K562 (cell line): ENCODE results near the gene CNKSR1. TPM values are rescaled to one million over a fixed set of nuclear protein-coding genes. Genes with fewer than 3 reads are reported as not detected.

ENCODE experiments used
- ATAC-seq: fragments of 200-7000 bp; cut with Tn5 transposase; 3 replicates; pipeline ENCODE4 v1.9.1; 2020; ENCODE audit warnings: moderate library complexity
- BruUV-seq: library from RNA; stranded (reverse); fragments of 400-500 nt; replicated peaks from 2 replicates; lab custom pipeline; 2021; lab: Mats Ljungman, UMichigan
- CTCF ChIA-PET: fragments of 300-600 bp; formaldehyde crosslinking; extraction: SDS; loops from one replicate; lab custom pipeline; 2021; ENCODE audit warnings: low intra/inter-chr PET ratio; lab: Yijun Ruan, JAX
- POLR2A ChIA-PET: fragments of 300-600, 350-650 bp; sonication (Branson Sonifier 250); formaldehyde crosslinking; extraction: SDS; loops from one replicate; lab custom pipeline; 2021; ENCODE audit warnings: antibody characterized with exemption, inconsistent platforms; lab: Yijun Ruan, JAX
- DNase-seq, 4 experiments: peaks; one replicate each; pipeline versions ENCODE4 v3.0.0 to v3.0.0-alpha.2; 2011 to 2018; ENCODE audit warnings: low spot score in 3 of 4, mixed read lengths in 3 of 4; ENCODE audit errors: extremely low read depth in 1 of 4
- FAIRE-seq: peaks from 2 replicates; lab custom pipeline; 2011; peaks lifted over from hg19 to GRCh38; lab: Jason Lieb, UNC
- H2AFZ ChIP-seq: 2 replicates; pipeline ENCODE4 v1.6.0; 2011; ENCODE audit warnings: low read depth, low read length, control low read depth, inconsistent platforms
- H3K27ac ChIP-seq: fragments of 200-600 bp; 3 replicates; pipeline ENCODE4 v1.8.0; 2011; ENCODE audit warnings: low read depth, mild to moderate bottlenecking, control low read depth, inconsistent platforms, low read length, moderate library complexity, mixed read lengths; ENCODE audit errors: extremely low read depth
- H3K27me3 ChIP-seq, 2 experiments: fragments of 300-600 bp in 1 of 2; 2 replicates in 1 of 2; 3 replicates in 1 of 2; pipeline versions ENCODE4 v1.6.0 to v1.8.0; 2011; ENCODE audit warnings: inconsistent platforms in 2 of 2, low read length in 2 of 2, mild to moderate bottlenecking in 1 of 2, mixed read lengths in 1 of 2, moderate library complexity in 1 of 2; ENCODE audit not compliant: control insufficient read depth in 2 of 2, insufficient read depth in 2 of 2
- H3K36me3 ChIP-seq: fragments of 300-600 bp; 3 replicates; pipeline ENCODE4 v1.8.0; 2011; ENCODE audit warnings: mild to moderate bottlenecking, low read length, inconsistent platforms; ENCODE audit not compliant: control insufficient read depth, insufficient read depth
- H3K4me1 ChIP-seq, 2 experiments: fragments of 200-600 bp in 1 of 2; replicated peaks in 1 of 2; 2 replicates in 1 of 2; 3 replicates in 1 of 2; pipeline versions ENCODE4 v1.5.1 to v1.8.0; 2011; ENCODE audit warnings: inconsistent platforms in 2 of 2, low read length in 2 of 2, mild to moderate bottlenecking in 1 of 2, mixed read lengths in 1 of 2, moderate library complexity in 1 of 2; ENCODE audit not compliant: control insufficient read depth in 2 of 2, insufficient read depth in 2 of 2
- H3K4me2 ChIP-seq: 2 replicates; pipeline ENCODE4 v1.6.1; 2011; ENCODE audit warnings: low read length, control low read depth, inconsistent platforms, mixed read lengths; ENCODE audit not compliant: insufficient read depth
- H3K4me3 ChIP-seq: fragments of 200-600 bp; sonication (generic), shearing (Covaris generic); 2 replicates; pipeline ENCODE4 v1.5.1; 2016; ENCODE audit warnings: control low read depth, inconsistent platforms
- H3K79me2 ChIP-seq: fragments of 200-600 bp; 3 replicates; pipeline ENCODE4 v1.8.0; 2011; ENCODE audit warnings: low read length, inconsistent platforms; ENCODE audit not compliant: control insufficient read depth, insufficient read depth
- H3K9ac ChIP-seq, 2 experiments: 2 replicates each; pipeline versions ENCODE4 v1.6.0 to v1.6.1; 2011; ENCODE audit warnings: low read depth in 2 of 2, low read length in 2 of 2, control low read depth in 1 of 2, inconsistent platforms in 1 of 2, mild to moderate bottlenecking in 1 of 2, mixed read lengths in 1 of 2; ENCODE audit not compliant: insufficient read depth in 1 of 2
- H3K9me1 ChIP-seq: one replicate; pipeline ENCODE4 v1.6.0; 2011; ENCODE audit warnings: inconsistent platforms, mild to moderate bottlenecking, low read length, moderate library complexity; ENCODE audit not compliant: control insufficient read depth, insufficient read depth
- H3K9me3 ChIP-seq: replicated peaks from 2 replicates; pipeline ENCODE4 v1.5.1; 2011; ENCODE audit warnings: low read depth, low read length, inconsistent platforms; ENCODE audit not compliant: control insufficient read depth, insufficient read depth
- H4K20me1 ChIP-seq: replicated peaks from 2 replicates; pipeline ENCODE4 v1.6.1; 2011; ENCODE audit warnings: low read length, inconsistent platforms, mixed read lengths; ENCODE audit not compliant: control insufficient read depth, insufficient read depth
- BRD9 ChIP-seq: fragments of 450-650 bp; IDR thresholded peaks from 2 replicates; pipeline ENCODE4 v1.6.1; 2018; ENCODE audit warnings: low read depth; ENCODE audit not compliant: partially characterized antibody
- KLF13 ChIP-seq: fragments of 450-650 bp; IDR thresholded peaks from 2 replicates; pipeline ENCODE4 v1.6.1; 2016; ENCODE audit warnings: missing genetic modification characterization, low read depth, mild to moderate bottlenecking, missing compliant biosample characterization, moderate library complexity, borderline replicate concordance
- NFIC ChIP-seq: fragments of 450-650 bp; IDR thresholded peaks from 2 replicates; pipeline ENCODE4 v1.6.1; 2017; ENCODE audit warnings: mild to moderate bottlenecking, inconsistent platforms
- NFYB ChIP-seq: IDR thresholded peaks from 2 replicates; pipeline ENCODE4 v1.6.1; 2011; ENCODE audit warnings: mild to moderate bottlenecking, moderate library complexity; ENCODE audit not compliant: insufficient read length; ENCODE audit errors: extremely low read depth
- RFX1 ChIP-seq: fragments of 450-650 bp; IDR thresholded peaks from 2 replicates; pipeline ENCODE4 v1.6.1; 2016; ENCODE audit warnings: mild to moderate bottlenecking, moderate library complexity
- RUNX1 ChIP-seq: sonication (generic); IDR thresholded peaks from 2 replicates; pipeline ENCODE4 v1.6.1; 2016; ENCODE audit warnings: antibody characterized with exemption, low read depth
- SRSF1 ChIP-seq: fragments of 200-400 bp; formaldehyde crosslinking; IDR thresholded peaks from 2 replicates; pipeline ENCODE4 v1.6.1; 2017; ENCODE audit warnings: mild to moderate bottlenecking, low read depth, low read length, moderate library complexity
- ZNF253 ChIP-seq: fragments of 250-450 bp; sonication (Bioruptor Pico); conservative IDR thresholded peaks from 2 replicates; pipeline ENCODE4 v1.6.1; 2021; ENCODE audit warnings: mild to moderate bottlenecking
- ZNF324 ChIP-seq: fragments of 250-450 bp; sonication (Bioruptor Pico); IDR thresholded peaks from 2 replicates; pipeline ENCODE4 v1.4.0; 2020; ENCODE audit warnings: mild to moderate bottlenecking
- ZNF609 ChIP-seq: sonication (generic); formaldehyde crosslinking; IDR thresholded peaks from 2 replicates; pipeline ENCODE4 v1.8.1; 2023; ENCODE audit warnings: missing genetic modification reagents, mild to moderate bottlenecking, borderline replicate concordance
- ZNF717 ChIP-seq: fragments of 250-450 bp; sonication (Bioruptor Pico); IDR thresholded peaks from 2 replicates; pipeline ENCODE4 v1.5.0; 2021
- WGBS: fragments of 100-300 bp; shearing (Covaris generic); methylation state at CpG from one replicate; pipeline ENCODE4 v1.1.6; 2016; ENCODE audit warnings: low coverage, mixed read lengths; ENCODE audit not compliant: insufficient coverage; ENCODE audit errors: missing lambda C conversion rate; 5-methylcytosine and 5-hydroxymethylcytosine counted together
- in situ Hi-C: fragments of 300-500 bp; cut with MboI; formaldehyde crosslinking; loops from 4 replicates; pipeline ENCODE4 v1.15.0; 2018; ENCODE audit warnings: inconsistent platforms, mixed read lengths
- intact Hi-C: fragments of 100-400 bp; cut with micrococcal nuclease; formaldehyde crosslinking; loops from 2 replicates; pipeline ENCODE4 v1.14.2; 2022
- polyA plus RNA-seq, 8 experiments: library from polyadenylated mRNA; depleted of rRNA in 4 of 8; stranded (reverse) in 5 of 8; unstranded in 3 of 8; fragments of >200 nt; fragmentation: Nextera tagmentation in 2 of 8; fragmentation: Illumina TruSeq in 1 of 8; extraction: Ambion mirVana in 2 of 8; extraction: Trizol in 1 of 8; gene quantifications; 2 replicates each; pipeline versions ENCODE4 v1.2.1 to v1.2.3, GENCODE V29; 2011 to 2014; ENCODE audit warnings: inconsistent platforms in 1 of 8, missing spikeins in 1 of 8
- total RNA-seq, 7 experiments: library from RNA; depleted of rRNA in 6 of 7; stranded (reverse); fragments of >200 nt in 6 of 7; fragmentation: Illumina TruSeq in 2 of 7; extraction: Trizol in 2 of 7; gene quantifications; 2 replicates each; pipeline versions ENCODE4 v1.2.1 to v1.2.3, GENCODE V29; 2011 to 2021; ENCODE audit warnings: low replicate concordance in 1 of 7

Gene CNKSR1
- total and polyA plus RNA-seq, 9 of the 15 experiments (the other 6 are each of a cell fraction or from before 2014, with no cell fraction given): 0.03 to 2.8 (median 1.1) TPM

- peak; percentile 55; the same call in 1 of the 2 replicates for TF ChIP-seq NFIC
- TF ChIP-seq KLF13 (tag): no peak
- in situ Hi-C loops: no loop called here
- FAIRE-seq (no peak), DNase-seq (peak in 1 of 4 experiments; percentile 10), ATAC-seq (peak; percentile 15; the same call in 1 of the 3 replicates)
- no peaks in the 10 kb centered on the region for H3K9me1 ChIP-seq
- ChIA-PET POLR2A (interaction anchor here (1.2 kb wide), 1 partner anchor 62 kb away, joined by 3 read pairs; no protein-coding TSS in a partner anchor), CTCF (no interaction called here)
- H3K27ac ChIP-seq: no peak overlapping the region
- H3K4me3 ChIP-seq: no peak overlapping the region
- H3K36me3 ChIP-seq: no peaks in the 10 kb centered on the region
- H3K9me3 ChIP-seq: no peaks in the 10 kb centered on the region
- H3K4me2 ChIP-seq: no peak overlapping the region
- no peaks in the 10 kb centered on the region for H3K79me2 ChIP-seq
- peaks cover 4 to 23% of the 10 kb centered on the region in 2 experiments; a peak in 3 of 5 replicates for H3K4me1 ChIP-seq
- H2AFZ ChIP-seq: no peak overlapping the region
- peak overlapping the region in 1 of 2 experiments; percentile 5; a peak in 1 of 4 replicates for H3K9ac ChIP-seq
- H4K20me1 ChIP-seq: no peaks in the 10 kb centered on the region
- intact Hi-C loops: no loop called here
- BruUV-seq: no TSS peak
- no peaks in the 10 kb centered on the region for H3K27me3 ChIP-seq
- WGBS: 45% methylated on average over 5 of the region's 5 CpGs
Measured at GRCh38 chr1:26153966-26154532, 23.2 kb upstream of the CNKSR1 start.

DNA sequence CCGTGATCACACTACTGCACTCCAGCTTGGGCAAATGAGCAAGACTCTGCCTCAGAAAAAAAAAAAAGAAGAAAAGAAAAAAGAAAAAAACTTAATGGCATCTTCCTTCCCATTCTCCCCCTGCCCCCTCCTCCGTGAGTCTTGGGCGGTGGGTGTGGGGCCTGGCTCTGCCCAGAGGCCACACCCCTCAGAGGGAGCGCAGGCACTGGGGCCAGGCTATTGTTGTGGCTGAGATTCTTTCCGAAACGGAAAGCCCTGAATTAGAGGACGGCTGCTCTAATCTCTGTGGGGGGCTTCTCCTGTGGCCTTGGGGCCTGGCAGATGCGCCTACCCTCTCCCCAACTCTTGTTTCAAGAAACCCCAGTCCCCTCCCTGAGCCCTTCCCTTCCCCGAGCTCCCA lies 22.5 kb upstream of the CNKSR1 start:
- H2AFZ ChIP-seq: no peak overlapping the region
- 67% methylated on average over 9 of the region's 9 CpGs for WGBS
- H3K79me2 ChIP-seq: no peaks in the 10 kb centered on the region
- FAIRE-seq (no peak), DNase-seq (no peak), ATAC-seq (no peak)
- no peak overlapping the region for H3K27ac ChIP-seq
- no peak overlapping the region for H3K4me3 ChIP-seq
- H3K27me3 ChIP-seq: no peaks in the 10 kb centered on the region
- in situ Hi-C loops (no loop called here), intact Hi-C loops (no loop called here)
- H3K4me2 ChIP-seq: no peak overlapping the region
- H4K20me1 ChIP-seq: no peaks in the 10 kb centered on the region
- ChIA-PET POLR2A (interaction anchor here (0.6 to 2.2 kb wide), 5 partner anchors 9 to 109 kb away, joined by 3 to 7 read pairs (median 3); partner anchors contain the start of gene ZNF593), CTCF (interaction anchor here (1.2 kb wide), 1 partner anchor 10 kb away, joined by 4 read pairs; no protein-coding TSS in a partner anchor)
- H3K36me3 ChIP-seq: no peaks in the 10 kb centered on the region
- H3K9me3 ChIP-seq: no peaks in the 10 kb centered on the region
- peak overlapping the region in 1 of 2 experiments; percentile 66; a peak in 1 of 4 replicates for H3K9ac ChIP-seq
- no TSS peak for BruUV-seq
- H3K4me1 ChIP-seq: peaks cover 4 to 29% of the 10 kb centered on the region in 2 experiments; a peak in 3 of 5 replicates
- no peaks in the 10 kb centered on the region for H3K9me1 ChIP-seq
- no peak for TF ChIP-seq ZNF717 (CRISPR knock-in tag)
- TF ChIP-seq RUNX1: no peak
- TF ChIP-seq NFYB: no peak
- no peak for TF ChIP-seq SRSF1
- TF ChIP-seq ZNF253 (CRISPR knock-in tag): no peak
- no peak for TF ChIP-seq BRD9
- no peak for TF ChIP-seq ZNF324 (CRISPR knock-in tag)
- no peak for TF ChIP-seq RFX1
- no peak for TF ChIP-seq ZNF609 (CRISPR knock-in tag)
